ENCODE data around the gene TNFRSF19.
A peak's percentile ranks its signal among the peaks of the same experiment; 100 is the strongest.

TNFRSF19 gene

DNA sequence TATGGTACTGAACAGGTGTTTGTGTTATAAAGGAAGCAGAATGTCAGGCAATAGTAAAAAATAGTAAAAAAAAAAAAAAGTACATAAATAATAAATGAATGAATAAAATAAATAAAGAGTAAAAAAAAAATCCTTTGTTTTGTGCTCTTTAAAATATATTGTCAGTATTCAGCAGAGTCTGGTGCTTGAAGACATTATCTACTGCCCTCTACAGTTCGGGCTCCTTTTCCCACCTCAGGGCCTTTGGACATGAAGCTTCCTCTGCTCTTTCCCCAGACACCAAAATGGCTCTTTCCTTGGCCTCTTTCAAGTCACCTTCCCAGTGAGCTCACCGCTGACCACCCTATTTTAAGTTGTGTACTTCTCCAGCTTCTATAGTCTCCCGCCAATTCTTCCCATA lies 137.5 kb downstream of the TNFRSF19 start:
- in situ Hi-C loops (cut with MboI; ENCODE audit: low pct_unique_long_range_greater_than_20kb, low sequenced_read_pairs, unreplicated experiment): no loop called here
- TF ChIP-seq, protein P1, sequence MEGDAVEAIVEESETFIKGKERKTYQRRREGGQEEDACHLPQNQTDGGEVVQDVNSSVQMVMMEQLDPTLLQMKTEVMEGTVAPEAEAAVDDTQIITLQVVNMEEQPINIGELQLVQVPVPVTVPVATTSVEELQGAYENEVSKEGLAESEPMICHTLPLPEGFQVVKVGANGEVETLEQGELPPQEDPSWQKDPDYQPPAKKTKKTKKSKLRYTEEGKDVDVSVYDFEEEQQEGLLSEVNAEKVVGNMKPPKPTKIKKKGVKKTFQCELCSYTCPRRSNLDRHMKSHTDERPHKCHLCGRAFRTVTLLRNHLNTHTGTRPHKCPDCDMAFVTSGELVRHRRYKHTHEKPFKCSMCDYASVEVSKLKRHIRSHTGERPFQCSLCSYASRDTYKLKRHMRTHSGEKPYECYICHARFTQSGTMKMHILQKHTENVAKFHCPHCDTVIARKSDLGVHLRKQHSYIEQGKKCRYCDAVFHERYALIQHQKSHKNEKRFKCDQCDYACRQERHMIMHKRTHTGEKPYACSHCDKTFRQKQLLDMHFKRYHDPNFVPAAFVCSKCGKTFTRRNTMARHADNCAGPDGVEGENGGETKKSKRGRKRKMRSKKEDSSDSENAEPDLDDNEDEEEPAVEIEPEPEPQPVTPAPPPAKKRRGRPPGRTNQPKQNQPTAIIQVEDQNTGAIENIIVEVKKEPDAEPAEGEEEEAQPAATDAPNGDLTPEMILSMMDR (IDR thresholded peaks at IDR 0.05; ENCODE audit: extremely low read depth, insufficient read depth, missing control alignments): peak; percentile 50
- DNase-seq (ENCODE audit: low spot score): no peak

- in situ Hi-C loops (cut with MboI; ENCODE audit: low pct_unique_long_range_greater_than_20kb, low sequenced_read_pairs, unreplicated experiment): no loop called here
- DNase-seq (ENCODE audit: low spot score): no peak
- TF ChIP-seq, protein P1 (IDR thresholded peaks at IDR 0.05; ENCODE audit: extremely low read depth, insufficient read depth, missing control alignments): peak; percentile 31
Observed at GRCh38 chr13:23709536-23709935, 139.3 kb downstream of the TNFRSF19 start.

GRCh38 chr13:23710366-23710765 lies 140.2 kb downstream of the TNFRSF19 start:
- TF ChIP-seq, protein P1 (IDR thresholded peaks at IDR 0.05; ENCODE audit: extremely low read depth, insufficient read depth, missing control alignments): no peak
- no peak for DNase-seq (ENCODE audit: low spot score)
- in situ Hi-C loops (cut with MboI; ENCODE audit: low pct_unique_long_range_greater_than_20kb, low sequenced_read_pairs, unreplicated experiment): no loop called here

GRCh38 chr13:23711355-23711754 lies 141.1 kb downstream of the TNFRSF19 start:
- TF ChIP-seq, protein P1 (IDR thresholded peaks at IDR 0.05; ENCODE audit: extremely low read depth, insufficient read depth, missing control alignments): no peak
- in situ Hi-C loops (cut with MboI; ENCODE audit: low pct_unique_long_range_greater_than_20kb, low sequenced_read_pairs, unreplicated experiment): no loop called here
- DNase-seq (ENCODE audit: low spot score): no peak

DNA sequence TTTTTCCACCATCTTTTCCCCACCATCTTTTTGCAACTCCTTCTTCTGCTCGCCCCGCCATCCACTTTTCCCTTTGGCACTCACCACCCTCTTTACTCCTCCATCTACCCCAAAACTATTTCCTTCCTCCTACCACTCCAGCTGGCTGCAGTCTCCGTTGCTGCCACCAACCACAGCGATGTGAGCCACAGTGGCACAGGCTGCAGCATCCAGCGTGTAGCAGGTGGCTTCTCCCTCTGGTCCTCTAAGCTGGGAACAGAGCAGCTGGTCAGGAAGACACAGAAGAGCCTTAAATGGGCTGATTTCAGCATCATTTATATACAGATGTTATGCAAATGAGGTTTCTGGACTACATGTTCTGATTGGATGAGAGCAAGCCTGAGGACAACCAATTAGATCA lies 144.5 kb downstream of the TNFRSF19 start:
- no peak for DNase-seq (ENCODE audit: low spot score)
- in situ Hi-C loops (cut with MboI; ENCODE audit: low pct_unique_long_range_greater_than_20kb, low sequenced_read_pairs, unreplicated experiment): no loop called here
- TF ChIP-seq, protein P1 (IDR thresholded peaks at IDR 0.05; ENCODE audit: extremely low read depth, insufficient read depth, missing control alignments): no peak

GRCh38 chr13:23715092-23715761 lies 145.0 kb downstream of the TNFRSF19 start:
- TF ChIP-seq, protein P1 (IDR thresholded peaks at IDR 0.05; ENCODE audit: extremely low read depth, insufficient read depth, missing control alignments): no peak
- in situ Hi-C loops (cut with MboI; ENCODE audit: low pct_unique_long_range_greater_than_20kb, low sequenced_read_pairs, unreplicated experiment): no loop called here
- no peak for DNase-seq (ENCODE audit: low spot score)
